HG03521 (cell line): ENCODE measurements around the gene MYT1.

Experiments
- ATAC-seq: cut with Tn5 transposase; IDR thresholded peaks from one replicate; pipeline ENCODE4 v1.9.1; 2021; ENCODE audit warnings: mild to moderate bottlenecking, moderate library complexity; ENCODE audit not compliant: unreplicated experiment

MYT1 gene

GRCh38 chr20:64242797-64243475 lies 78.7 kb downstream of the MYT1 start:
- no peak for ATAC-seq

GRCh38 chr20:64244281-64244805 lies 80.1 kb downstream of the MYT1 start:
- ATAC-seq, result no peak

DNA sequence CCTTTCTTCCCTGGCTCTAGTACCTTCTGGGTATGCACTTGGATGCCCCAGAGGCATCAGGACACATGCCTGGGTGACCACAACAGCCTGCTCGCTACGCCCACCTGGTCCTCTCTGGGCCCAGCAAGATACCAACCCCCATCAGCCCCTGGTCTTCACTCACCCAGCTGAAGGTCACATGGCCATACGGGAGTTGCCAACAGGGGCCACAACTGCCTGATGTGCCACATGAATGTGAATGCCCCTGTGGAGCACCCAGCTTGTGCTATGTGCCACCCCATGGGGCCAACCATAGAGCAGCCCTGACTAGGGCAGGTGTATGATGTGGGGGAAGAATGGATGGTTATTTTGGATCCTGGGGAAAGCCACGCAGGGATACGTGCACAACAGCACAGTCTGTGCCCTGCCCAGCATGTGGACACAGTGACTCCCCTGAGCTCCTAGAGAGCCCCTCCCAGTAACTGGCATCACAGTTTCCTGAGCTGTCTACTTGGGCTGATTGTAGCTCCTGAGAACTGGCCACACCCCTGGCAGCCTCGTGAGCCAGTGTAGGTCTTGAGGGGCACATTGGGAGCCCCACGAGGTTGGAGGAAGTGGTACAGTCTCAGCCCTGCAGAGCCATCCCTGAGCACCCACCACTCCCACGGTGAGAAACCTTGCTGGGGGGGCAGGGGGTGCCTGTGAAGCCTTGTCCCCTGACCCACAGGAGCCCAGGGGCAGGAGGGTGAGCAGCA lies 80.8 kb downstream of the MYT1 start:
- no peak for ATAC-seq

GRCh38 chr20:64245746-64246595 lies 81.7 kb downstream of the MYT1 start:
- ATAC-seq, result no peak

GRCh38 chr20:64246616-64247306 lies 82.5 kb downstream of the MYT1 start:
- ATAC-seq, result no peak

DNA sequence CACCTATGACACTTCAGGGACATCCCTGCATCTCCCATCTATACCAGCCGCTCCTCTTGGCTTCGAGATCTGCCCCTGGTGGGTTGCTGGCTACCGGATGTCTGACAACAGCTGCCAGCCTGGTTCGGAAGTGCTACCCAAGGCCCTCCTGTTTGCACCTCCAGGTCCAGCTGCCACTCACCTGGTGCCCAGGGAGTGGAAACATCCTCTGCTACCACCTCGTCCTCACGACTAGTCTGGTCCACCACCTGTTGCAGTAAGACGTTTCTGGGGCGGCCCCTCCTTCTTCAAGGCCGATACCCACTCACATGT lies 83.0 kb downstream of the MYT1 start:
- no peak for ATAC-seq

GRCh38 chr20:64247970-64248841 lies 84.0 kb downstream of the MYT1 start:
- no peak for ATAC-seq

- ATAC-seq, result no peak
These were observed 85.8 kb downstream of the MYT1 start for GRCh38 chr20:64250027-64250426.

GRCh38 chr20:64253000-64253383 lies 88.7 kb downstream of the MYT1 start:
- no peak for ATAC-seq

GRCh38 chr20:64253443-64253842 lies 89.2 kb downstream of the MYT1 start:
- ATAC-seq, result no peak

DNA sequence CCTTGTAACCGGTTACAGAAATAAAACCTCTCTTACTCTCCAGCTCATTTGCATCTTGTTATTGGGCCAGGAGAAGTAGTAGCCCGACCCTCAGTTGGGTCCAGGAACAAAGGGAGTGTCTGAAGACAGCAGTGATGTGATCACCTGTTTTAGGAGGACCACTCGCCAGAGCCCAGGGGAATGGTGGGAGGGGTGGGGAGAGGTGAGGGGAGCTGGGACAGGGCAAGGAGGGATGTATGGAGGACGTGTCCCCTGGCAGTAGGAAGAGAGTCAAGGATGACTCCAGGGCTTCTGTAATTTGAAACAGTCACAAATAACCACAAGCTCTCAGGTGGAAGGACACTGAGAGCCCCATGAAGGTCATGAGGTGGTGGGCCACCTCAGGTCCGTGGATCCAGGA lies 89.9 kb downstream of the MYT1 start:
- ATAC-seq, result no peak

DNA sequence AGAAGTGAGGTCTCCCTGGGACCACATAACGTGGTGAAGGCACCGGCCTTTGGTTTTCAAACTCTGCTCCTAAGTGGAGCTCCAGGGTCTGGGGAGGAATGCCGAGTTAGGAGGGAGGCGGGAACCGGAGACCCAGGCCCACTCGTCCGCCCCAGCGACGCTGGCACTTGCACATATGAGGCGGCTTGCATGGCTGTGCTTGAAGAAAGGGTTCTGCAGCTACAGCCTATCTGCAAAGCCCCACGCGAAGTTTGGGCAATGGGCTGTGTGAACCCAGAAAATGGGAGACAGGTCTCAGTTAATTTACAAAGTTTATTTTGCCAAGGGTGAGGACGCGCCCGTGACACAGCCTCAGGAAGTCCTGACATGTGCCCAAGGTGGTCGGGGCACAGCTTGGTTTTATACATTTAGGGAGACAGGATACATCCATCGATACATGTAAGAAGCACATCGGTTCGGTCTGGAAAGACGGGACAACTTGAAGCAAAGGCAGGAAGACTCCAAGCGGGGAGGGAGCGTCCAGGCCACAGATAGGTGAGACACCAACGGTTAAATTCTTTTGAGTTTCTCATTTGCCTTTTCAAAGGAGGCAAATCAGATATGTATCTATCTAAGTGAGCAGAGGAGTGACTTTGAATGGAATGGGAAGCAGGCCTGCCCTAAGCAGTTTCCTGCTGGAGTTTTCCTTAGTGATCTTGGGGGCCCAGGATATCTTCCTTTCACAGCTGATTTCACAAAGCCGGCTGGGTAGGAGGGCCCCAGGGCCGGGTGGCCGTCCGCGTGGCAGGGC lies 90.5 kb downstream of the MYT1 start:
- ATAC-seq, result no peak

DNA sequence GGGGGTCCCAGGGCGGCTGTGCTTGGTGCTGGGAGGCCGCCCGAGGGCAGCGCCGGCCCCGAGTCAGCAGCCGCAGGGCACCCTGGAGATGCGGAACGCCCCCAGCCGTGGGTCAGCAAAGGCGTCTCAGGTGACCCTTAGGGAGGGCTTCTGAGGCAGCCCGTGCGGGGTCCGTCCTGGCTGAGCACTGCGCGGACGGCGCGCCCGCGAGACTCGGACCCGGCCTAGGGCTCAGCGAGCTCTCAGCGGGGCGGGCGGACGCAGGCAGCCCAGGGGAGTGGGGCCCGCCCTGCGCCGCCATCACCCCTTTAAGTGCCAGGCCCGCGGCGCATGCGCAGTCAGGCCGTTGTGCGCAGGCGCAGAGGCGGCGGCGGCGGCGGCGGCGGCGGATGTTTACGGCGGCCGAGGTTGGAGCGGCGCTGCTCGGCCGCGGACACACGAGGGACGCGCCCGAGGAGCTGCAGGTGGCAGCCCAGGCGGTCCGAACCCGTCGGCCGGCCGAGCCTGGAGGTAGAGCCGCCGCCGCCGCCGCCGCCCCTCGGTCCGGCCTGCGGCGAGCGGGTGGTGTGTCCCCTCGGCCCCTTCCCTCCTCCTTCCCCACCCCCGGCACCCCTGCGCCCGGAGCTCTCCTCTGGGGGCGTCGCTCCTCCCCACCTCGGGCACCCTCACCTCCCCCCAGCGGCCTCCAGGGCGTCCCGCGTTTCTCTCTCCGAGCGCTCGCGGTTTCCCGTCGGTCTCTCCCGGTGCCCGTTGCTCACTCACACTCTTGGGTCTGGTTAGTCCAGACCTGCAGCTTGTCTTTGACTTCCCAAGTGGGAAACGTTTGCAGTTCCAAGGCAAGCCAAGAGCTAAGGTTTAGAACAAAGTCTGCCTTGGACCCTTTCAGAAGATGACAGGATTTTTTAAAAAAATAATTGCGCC lies 91.4 kb downstream of the MYT1 start, which contains the start of gene PCMTD2:
PCMTD2 (plus strand) TSS at position 388 of the 921 bp plus-strand sequence. CDS start 4,218 bp downstream, outside the sequence.
- ATAC-seq, result peak; percentile 71

- no peak for ATAC-seq
These were observed 92.2 kb downstream of the MYT1 start for GRCh38 chr20:64256282-64256935.

GRCh38 chr20:64257107-64257757 lies 93.0 kb downstream of the MYT1 start:
- ATAC-seq, result no peak

DNA sequence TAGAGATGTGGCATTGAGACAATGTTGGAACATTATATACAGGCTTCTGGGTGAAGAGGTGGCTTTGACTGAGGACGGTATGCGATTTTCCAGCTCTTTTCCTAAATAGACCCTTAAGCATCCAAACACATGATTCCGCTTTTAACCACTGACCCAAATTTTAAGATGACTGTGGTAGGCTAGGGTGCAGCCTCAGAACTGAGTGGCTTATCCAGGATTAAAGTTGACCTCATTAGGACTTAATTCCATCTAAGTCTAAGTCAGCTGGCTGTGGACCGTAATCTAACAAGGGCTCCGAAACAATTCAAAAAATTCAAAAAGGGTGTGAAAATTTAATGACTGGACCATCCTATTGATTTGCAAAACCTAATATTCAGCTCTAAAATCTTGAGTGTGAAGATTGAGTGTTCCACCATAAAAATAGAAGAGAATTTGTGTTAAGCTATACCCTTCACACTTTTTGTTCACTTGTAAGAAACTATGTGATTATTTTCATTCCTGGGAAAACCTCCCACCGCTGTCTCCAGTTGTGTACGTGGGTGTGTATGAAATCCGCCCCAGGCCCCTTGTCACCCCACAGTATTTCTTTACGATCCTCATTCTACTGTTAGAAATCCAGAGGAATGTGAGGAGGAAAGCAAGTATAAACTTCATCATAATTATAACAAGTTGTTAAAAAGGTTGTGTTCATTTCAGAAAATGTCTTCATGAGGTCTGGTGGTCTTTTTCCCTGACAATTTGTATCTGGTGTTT lies 94.0 kb downstream of the MYT1 start:
- no peak for ATAC-seq
